Keratinocyte (primary cell): ENCODE data around the gene SYNC. TPM values are rescaled to one million over a fixed set of nuclear protein-coding genes. Genes with fewer than 3 reads are reported as not detected.

Source experiments
- DNase-seq: peaks from one replicate; pipeline ENCODE4 v3.0.0-alpha.2; 2011; ENCODE audit warnings: low read depth, missing footprints, low spot score
- FAIRE-seq: peaks from 2 replicates; lab custom pipeline; 2011; peaks lifted over from hg19 to GRCh38; lab: Jason Lieb, UNC
- H2AFZ ChIP-seq: 2 replicates; pipeline ENCODE4 v1.6.0; 2012; ENCODE audit warnings: low read length, control low read depth, inconsistent platforms; ENCODE audit not compliant: control insufficient read depth
- H3K27ac ChIP-seq: 2 replicates; pipeline ENCODE4 v1.5.1; 2011; ENCODE audit warnings: low read length; ENCODE audit not compliant: control insufficient read depth, insufficient read depth
- H3K27me3 ChIP-seq: 3 replicates; pipeline ENCODE4 v1.6.0; 2011; ENCODE audit warnings: low read length; ENCODE audit not compliant: control insufficient read depth, insufficient read depth; ENCODE audit errors: extremely low read depth
- H3K36me3 ChIP-seq, 2 experiments: 2 replicates in 1 of 2; 3 replicates in 1 of 2; pipeline ENCODE4 v1.5.1; 2011; ENCODE audit warnings: low read length in 2 of 2, mild to moderate bottlenecking in 1 of 2; ENCODE audit not compliant: control insufficient read depth in 2 of 2, insufficient read depth in 2 of 2; ENCODE audit errors: extremely low read depth in 1 of 2
- H3K4me1 ChIP-seq: 3 replicates; pipeline ENCODE4 v1.5.1; 2011; ENCODE audit warnings: low read length; ENCODE audit not compliant: control insufficient read depth, insufficient read depth; ENCODE audit errors: extremely low read depth
- H3K4me2 ChIP-seq: 3 replicates; pipeline ENCODE4 v1.6.0; 2011; ENCODE audit warnings: low read depth, low read length; ENCODE audit not compliant: control insufficient read depth, insufficient read depth; ENCODE audit errors: extremely low read depth
- H3K4me3 ChIP-seq, 3 experiments: fragments of 200-600 bp in 1 of 3; sonication (generic) in 1 of 3; 2 replicates in 2 of 3; 3 replicates in 1 of 3; pipeline ENCODE4 v1.5.1; 2011 to 2016; ENCODE audit warnings: low read length in 3 of 3, mild to moderate bottlenecking in 3 of 3, control low read depth in 2 of 3, inconsistent platforms in 1 of 3, low read depth in 1 of 3, mixed read lengths in 1 of 3, mixed run types in 1 of 3, moderate library complexity in 1 of 3; ENCODE audit not compliant: control insufficient read depth in 2 of 3, insufficient read depth in 2 of 3; ENCODE audit errors: extremely low read depth in 1 of 3
- H3K79me2 ChIP-seq: 2 replicates; pipeline ENCODE4 v1.6.0; 2012; ENCODE audit warnings: low read length; ENCODE audit not compliant: control insufficient read depth, insufficient read depth
- H3K9ac ChIP-seq: 3 replicates; pipeline ENCODE4 v1.6.0; 2011; ENCODE audit warnings: low read length; ENCODE audit not compliant: control insufficient read depth, insufficient read depth; ENCODE audit errors: extremely low read depth
- H3K9me1 ChIP-seq: 3 replicates; pipeline ENCODE4 v1.6.0; 2011; ENCODE audit warnings: low read length; ENCODE audit not compliant: control insufficient read depth, insufficient read depth; ENCODE audit errors: extremely low read depth
- H3K9me3 ChIP-seq: 2 replicates; pipeline ENCODE4 v1.5.1; 2012; ENCODE audit warnings: low read depth, low read length; ENCODE audit not compliant: control insufficient read depth
- H4K20me1 ChIP-seq: 3 replicates; pipeline ENCODE4 v1.6.0; 2011; ENCODE audit warnings: low read length; ENCODE audit not compliant: control insufficient read depth, insufficient read depth; ENCODE audit errors: extremely low read depth
- CTCF ChIP-seq, 3 experiments: IDR thresholded peaks in 1 of 3; conservative IDR thresholded peaks in 1 of 3; optimal IDR thresholded peaks in 1 of 3; 2 replicates in 2 of 3; 3 replicates in 1 of 3; pipeline versions ENCODE3 to v1.5.1; 2011; ENCODE audit warnings: low read length in 3 of 3, mild to moderate bottlenecking in 3 of 3, moderate library complexity in 2 of 3, control low read depth in 1 of 3, inconsistent platforms in 1 of 3; ENCODE audit not compliant: insufficient read depth in 2 of 3; ENCODE audit errors: extremely low read depth in 1 of 3
- EZH2 ChIP-seq: IDR thresholded peaks from one replicate; pipeline ENCODE4 v1.6.1; 2012; ENCODE audit warnings: inconsistent platforms, mild to moderate bottlenecking, low read length, moderate library complexity
- dilution Hi-C: fragments of 300-500 bp; cut with MboI; formaldehyde crosslinking; loops from one replicate; pipeline ENCODE4 v1.7.0; 2020; ENCODE audit warnings: low sequenced_read_pairs; ENCODE audit not compliant: extremely low pct_ligation_motif_present
- polyA plus RNA-seq, 5 experiments: library from polyadenylated mRNA; depleted of rRNA in 3 of 5; stranded (reverse) in 3 of 5; stranded (forward) in 1 of 5; unstranded in 1 of 5; fragments of >200 nt; gene quantifications; 1 replicate in 1 of 5; 2 replicates in 3 of 5; 3 replicates in 1 of 5; pipeline versions ENCODE4 v1.2.1 to v1.2.3, GENCODE V29; 2011 to 2012; ENCODE audit warnings: missing spikeins in 2 of 5, low read depth in 1 of 5, low replicate concordance in 1 of 5

SYNC gene
- polyA plus RNA-seq, 1 donor (not counting 4 experiments of a cell fraction or from before 2014, with no cell fraction given), result 11.2 TPM

- Histone ChIP-seq H3K4me2 (peak overlapping the region; percentile 99), H3K27me3 (no peaks in the 10 kb centered on the region), H3K36me3 (peaks cover 7% of the 10 kb centered on the region in 2 experiments), H2AFZ (peak overlapping the region; percentile 74), H3K9ac (peak overlapping the region; percentile 87), H3K9me3 (no peaks in the 10 kb centered on the region), H3K9me1 (no peaks in the 10 kb centered on the region), H4K20me1 (peaks cover 5% of the 10 kb centered on the region), H3K27ac (peak overlapping the region; percentile 81), H3K79me2 (peaks cover 43% of the 10 kb centered on the region), H3K4me1 (peaks cover 31% of the 10 kb centered on the region), H3K4me3 (peak overlapping the region; percentile 74 to 82 (median 82))
- FAIRE-seq (no peak), DNase-seq (no peak)
- TF ChIP-seq EZH2, result no peak
- TF ChIP-seq CTCF (optimal IDR thresholded peaks at IDR 0.05 in 1 of 3, IDR thresholded peaks at IDR 0.05 in 1 of 3, conservative IDR thresholded peaks at IDR 0.05 in 1 of 3; ENCODE audit: extremely low read depth in 1 of 3, insufficient read depth in 2 of 3, low read length in 3 of 3), result peak in 2 of 3 experiments; percentile 37 to 46
- dilution Hi-C loops, result no loop called here
Observed at GRCh38 chr1:32741413-32742198, 39.0 kb upstream of the SYNC start.

- DNase-seq (no peak), FAIRE-seq (no peak)
- dilution Hi-C loops, result no loop called here
- Histone ChIP-seq H3K27ac (peak overlapping the region; percentile 52), H3K4me3 (peak overlapping the region; percentile 73 to 82 (median 74)), H3K9me1 (no peaks in the 10 kb centered on the region), H3K9ac (peak overlapping the region; percentile 87), H3K9me3 (no peaks in the 10 kb centered on the region), H2AFZ (peak overlapping the region; percentile 74), H3K79me2 (peaks cover 38% of the 10 kb centered on the region), H4K20me1 (peaks cover 2% of the 10 kb centered on the region), H3K4me1 (peaks cover 31% of the 10 kb centered on the region), H3K36me3 (peaks cover 5 to 7% of the 10 kb centered on the region in 2 experiments), H3K4me2 (peak overlapping the region; percentile 72), H3K27me3 (no peaks in the 10 kb centered on the region)
- TF ChIP-seq EZH2 (no peak), CTCF (optimal IDR thresholded peaks at IDR 0.05 in 1 of 3, IDR thresholded peaks at IDR 0.05 in 1 of 3, conservative IDR thresholded peaks at IDR 0.05 in 1 of 3; ENCODE audit: extremely low read depth in 1 of 3, insufficient read depth in 2 of 3, low read length in 3 of 3) (no peak)
Observed at GRCh38 chr1:32741059-32741412, 38.5 kb upstream of the SYNC start.
